ENCODE results near the gene TREML4.
"Not testable (repeated sequence)": the region's sequence is repeated elsewhere in the genome, so short reads cannot be mapped to it uniquely, and the experiment has no call there.

TREML4 gene

DNA sequence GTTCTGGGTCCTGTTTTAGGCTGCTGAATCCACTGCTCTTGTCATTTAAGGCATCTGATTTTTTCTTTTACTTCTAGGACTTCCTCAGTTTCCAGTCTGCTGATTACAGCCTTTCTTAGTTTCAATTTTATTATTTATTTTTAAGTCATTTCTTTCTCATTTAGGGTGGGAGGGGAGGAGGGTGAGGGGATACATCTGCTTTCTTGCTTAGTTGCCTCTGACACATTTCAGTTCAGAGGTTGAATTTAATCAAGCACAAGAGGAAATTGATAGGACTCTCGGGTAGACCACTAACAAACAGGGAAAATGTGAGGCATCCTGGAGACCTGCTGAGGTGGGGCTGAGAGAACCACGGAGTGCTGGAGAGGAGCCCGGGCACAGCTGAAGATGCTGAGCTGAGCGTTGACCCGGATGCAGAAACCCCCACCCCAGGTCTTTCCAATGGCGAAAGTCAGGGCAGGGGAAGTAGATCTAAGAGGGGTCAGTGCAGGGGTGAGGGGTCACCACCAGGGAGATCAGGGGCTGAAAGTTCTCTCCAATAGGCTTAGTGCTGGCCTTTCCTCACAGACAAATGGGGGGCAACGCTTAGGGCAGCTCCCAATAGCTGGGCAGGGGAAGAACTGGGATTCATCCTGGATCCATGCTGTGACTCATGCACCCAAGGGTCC lies 19.6 kb upstream of the TREML4 start:
- no peak for DNase-seq

DNA sequence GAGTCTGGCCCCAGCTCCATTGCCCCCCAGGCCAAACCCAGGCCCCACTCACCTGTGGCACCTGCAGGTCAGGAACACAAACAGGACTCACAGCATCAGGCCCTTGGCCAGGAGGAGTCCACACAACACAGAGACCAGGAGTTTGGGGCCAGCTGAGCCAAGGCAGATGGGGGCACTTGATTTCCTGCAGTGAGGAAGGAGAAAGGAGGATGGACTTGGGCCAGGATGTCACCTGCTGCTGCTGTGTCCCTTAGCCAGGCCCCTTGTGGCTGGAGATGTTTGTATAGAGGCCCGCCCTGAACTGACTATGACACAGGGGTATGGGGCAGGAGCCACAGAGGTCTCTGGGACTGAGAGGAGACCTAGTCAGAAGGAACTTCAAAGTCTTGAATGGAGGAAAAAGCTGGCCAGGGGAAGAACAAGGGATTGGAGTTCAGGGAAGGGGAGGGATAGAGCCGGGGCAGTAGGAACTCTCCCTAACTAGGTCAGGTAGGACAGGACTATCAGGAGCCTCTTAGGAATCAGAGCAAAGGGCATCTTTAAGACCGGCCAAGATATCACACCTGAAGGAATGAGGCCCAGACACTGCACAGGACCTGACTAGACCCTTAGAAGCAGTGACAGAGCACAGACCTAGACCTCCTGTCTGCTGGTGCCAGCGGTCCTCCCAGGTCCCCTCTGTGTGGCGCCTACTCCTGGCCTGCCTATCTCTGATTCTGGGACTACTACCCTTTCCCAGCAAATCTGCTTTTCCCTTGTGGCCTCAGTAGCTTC lies 18.4 kb upstream of the TREML4 start:
- DNase-seq: peak; percentile 40

DNA sequence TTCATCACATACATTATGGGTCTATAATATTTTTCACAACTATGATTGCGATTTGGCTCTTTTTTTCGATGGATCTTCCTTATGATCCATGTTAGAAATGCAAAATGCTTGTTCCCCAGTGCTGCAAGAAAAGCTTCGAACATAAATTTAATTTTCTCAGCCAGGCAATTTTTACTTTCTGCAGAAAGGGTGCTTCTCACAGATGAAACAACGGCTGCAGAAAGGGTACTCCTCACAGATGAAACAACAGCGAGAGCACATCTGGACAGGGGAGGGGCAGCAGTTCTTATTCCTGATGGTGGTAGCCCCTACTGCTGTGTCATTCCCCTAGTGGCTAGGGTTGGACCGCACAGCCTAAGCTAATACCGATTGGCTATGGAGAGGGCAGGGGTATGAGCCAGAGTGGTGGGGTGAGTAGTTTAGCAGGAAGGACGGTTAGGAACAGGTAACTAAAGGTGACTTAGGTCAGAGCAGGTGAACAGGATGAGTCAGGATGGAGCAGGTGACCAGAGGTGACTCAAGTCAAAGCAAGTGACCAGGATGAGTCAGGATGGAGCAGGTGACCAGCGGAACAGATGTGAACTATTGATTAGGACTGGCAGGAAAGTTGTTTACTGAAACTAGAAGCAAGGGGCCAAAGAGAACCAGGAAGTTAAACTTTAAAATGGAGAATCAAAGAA lies 13.4 kb upstream of the TREML4 start:
- peak; percentile 96 for DNase-seq

DNA sequence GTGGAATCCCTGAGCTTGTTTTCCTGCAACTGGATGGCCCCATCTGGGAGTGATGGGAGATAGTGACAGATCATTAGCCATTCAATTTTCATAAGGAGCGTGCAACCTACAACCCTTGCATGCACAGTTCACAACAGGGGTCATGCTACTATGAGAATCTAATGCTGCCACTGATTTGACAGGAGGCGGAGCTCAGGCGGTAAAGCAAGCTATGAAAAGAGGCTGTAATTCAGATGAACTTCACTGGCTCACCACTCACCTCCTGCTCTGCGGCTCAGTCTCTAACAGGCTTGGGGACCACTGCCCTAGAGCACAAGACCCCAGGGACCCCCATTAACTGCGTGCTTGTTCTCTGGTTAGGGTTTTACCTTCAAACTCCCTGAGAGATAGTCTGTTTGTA lies 12.4 kb upstream of the TREML4 start:
- DNase-seq: peak; percentile 43

DNA sequence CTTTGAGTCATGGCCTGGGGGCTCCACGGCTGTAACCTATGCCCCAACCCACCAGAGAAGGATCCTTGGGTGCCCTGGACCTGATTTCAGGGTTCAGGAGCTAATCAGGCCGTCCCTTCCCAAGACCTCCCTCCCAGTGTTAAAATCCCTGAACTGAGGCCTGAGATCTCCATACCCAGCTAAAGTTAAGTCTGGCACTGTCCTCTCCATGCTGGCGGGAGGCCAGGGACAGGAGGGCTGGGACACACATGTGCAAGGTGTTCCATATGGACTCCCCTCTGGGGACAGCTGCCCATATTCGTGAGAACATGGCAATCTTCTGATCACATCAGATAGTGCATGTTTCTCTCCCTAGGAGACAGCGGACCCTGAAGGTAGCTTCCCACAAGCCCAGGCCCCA lies 11.5 kb upstream of the TREML4 start:
- DNase-seq: no peak

DNA sequence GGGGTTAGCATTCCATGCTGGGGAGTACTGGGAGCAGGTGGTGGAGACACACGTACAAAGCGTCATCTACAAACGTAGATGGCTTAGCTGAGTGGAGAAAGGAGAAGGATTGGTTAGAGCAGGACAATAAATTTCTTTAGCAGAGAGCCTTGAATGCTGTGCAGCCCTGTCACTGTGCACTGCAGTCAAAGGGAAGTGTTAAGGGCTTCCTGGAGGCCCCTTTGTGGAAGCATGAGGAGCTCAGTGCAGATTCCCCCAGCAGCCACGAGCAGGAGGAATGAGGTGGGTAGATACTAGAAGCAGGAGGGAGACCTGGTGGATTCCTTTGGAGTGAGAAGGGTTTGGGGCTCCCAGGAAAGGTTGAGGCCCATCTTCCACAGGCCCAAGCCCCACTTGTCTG lies 6.1 kb upstream of the TREML4 start:
- DNase-seq: no peak

DNA sequence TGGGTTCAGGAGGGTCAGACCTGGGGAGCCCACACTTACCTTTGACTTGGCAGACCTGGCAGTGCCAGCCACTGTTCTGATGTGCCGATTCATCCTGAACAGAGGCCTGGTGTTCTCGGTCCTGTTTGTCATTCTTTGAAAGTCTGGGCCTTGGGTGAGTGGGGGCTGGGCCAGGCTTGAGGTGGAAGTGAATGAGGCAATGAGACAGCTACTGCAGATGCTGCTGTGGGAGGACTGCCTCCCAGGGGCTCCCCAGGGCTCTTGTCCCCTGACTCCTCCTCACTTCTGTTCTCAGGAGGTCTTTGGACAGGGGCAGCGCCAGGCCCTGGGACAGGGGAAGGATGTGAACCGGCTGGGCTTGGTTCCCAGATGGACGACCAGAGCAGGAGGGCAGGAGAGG lies 5.6 kb upstream of the TREML4 start:
- no peak for DNase-seq

DNA sequence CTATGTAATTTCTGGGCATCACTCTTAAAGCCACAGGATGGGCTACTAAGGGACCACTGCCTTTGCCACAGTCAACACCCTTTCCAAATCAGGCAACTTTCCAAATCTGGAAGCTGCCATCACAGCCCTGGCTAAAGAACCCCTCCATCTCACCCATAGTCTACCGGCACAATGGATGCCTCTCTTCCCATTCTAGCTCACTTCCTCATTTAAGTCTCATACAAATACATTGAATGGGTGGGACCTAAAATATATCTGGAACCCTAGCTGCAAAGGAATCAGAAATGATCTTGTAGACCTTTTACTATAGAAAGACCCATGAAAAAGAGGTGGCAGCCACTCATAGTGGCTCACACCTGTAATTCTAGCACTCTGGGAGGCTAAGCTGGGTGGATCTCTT lies 3.3 kb upstream of the TREML4 start:
- no peak for DNase-seq

DNA sequence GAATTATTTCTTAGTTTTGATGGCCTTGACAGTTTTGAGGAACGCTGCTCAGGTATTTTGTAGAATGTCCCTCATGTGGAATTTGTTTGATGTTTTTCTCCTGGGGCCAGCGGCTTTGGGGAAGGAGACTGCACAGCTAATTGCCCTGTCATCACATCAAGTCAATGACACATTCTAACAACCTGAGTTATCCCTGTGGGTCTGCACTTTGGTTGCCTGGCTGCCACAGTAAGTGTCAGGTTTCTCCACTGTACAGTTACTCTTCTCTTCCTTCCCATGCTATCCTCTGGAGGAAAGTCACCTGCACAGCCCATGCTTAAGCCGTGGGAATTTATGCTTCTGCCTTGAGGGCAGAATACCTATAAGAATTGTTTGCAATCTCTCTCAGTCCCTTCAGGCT lies 1.4 kb upstream of the TREML4 start:
- peak; percentile 57 for DNase-seq

DNA sequence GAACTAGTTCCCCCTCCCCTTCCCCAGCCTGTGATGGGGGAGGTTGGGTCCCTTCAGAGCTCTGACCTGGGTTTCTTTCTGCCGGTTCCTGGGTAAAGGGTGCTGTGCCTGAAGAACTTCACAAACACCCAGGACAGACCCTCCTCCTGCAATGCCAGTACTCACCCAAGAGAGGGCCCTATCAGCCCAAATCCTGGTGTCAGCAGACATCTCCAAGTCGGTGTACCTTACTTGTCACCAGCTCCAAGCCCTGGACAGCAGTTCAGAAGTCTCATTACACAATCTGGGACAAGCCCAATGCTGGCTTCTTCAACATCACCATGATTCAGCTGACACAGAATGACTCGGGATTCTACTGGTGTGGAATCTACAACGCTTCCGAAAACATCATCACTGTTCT lies 467 bp downstream of the TREML4 start:
- peak; percentile 63 for DNase-seq

DNA sequence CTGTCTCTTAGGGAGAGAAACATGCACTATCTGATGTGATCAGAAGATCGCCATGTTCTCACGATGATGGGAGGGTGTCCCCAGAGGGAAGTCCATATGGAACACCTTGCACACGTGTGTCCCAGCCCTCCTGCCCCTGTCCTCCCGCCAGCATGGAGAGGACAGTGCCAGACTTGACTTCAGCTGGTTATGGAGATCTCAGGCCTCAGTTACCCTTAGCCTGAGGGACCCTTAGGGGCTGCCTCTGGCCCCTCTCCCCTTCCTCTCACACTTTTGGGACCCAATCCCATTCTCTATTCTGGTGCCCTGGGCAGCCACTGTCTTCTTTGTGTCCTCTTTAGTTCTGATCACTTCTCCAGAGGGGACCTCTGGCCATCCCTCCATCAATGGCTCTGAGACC lies 1.6 kb downstream of the TREML4 start:
- no peak for DNase-seq

DNA sequence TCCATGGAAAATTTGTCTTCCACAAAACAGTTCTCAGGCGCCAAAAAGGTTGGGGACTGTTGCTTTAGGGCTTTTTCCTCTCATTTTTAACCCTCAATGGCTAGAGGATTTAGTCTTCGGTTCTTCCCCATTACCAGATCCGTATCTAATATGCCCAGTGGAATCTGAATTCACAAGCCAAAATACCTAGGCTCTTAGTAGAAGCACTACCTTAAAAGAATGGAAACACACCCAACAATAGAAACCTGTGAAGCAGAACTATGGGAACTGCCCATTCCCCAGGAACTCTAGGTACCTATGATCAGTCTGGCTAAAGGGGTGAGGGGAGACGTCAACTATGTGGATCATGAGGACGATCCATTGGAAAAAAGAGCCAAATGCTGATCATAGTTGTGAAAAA lies 3.1 kb downstream of the TREML4 start:
- no peak for DNase-seq

DNA sequence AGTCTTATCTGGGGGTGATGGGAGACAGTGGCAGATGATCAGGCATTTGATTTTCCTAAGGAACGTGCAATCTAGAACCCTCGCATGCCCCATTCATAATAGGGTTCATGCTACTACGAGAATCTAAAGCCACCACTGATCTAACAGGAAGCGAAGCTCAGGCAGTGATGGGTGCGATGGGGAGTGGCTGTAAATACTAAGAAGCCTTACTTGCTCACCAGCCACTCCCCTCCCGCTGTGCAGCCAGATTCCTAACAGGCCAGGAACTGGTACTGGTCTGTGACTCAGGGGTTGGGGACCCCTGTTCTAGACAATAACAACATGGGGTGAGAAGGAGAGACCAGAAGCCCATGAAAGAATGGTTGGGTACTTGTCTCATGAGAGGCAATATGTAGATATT lies 4.5 kb downstream of the TREML4 start:
- DNase-seq: no peak

DNA sequence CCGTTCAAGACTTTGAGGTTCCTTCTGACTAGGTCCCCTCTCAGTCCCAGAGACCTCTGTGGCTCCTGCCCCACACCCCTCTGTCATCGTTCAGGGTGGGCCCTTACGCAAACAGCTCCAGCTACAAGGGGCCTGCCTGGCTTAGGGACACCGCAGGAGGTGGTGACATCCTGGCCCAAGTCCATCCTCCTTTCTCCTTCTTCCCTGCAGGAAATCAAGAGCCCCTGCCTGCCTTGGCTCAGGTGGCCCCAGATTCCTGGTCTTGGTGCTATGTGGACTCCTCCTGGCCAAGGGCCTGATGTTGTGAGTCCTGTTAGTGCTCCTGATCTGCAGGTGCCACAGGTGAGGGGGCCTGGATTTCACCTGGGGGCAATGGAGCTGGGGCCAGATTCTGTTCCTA lies 8.1 kb downstream of the TREML4 start:
- DNase-seq: no peak

DNA sequence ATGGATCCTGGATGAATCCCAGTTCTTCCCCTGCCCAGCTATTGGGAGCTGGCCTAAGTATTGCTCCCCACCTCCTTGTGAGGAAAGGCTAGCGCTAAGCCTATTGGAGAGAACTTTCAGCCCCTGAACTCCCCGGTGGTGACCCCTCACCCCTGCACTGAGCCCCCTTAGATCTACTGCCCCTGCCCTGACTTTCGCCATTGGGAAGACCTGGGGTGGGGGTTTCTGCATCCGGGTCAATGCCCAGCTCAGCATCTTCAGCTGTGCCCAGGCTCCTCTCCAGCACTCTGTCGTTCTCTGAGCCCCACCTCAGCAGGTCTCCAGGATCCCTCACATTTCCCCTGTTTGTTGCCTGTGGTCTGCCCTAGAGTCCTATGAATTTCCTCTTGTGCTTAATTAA lies 9.0 kb downstream of the TREML4 start:
- no peak for DNase-seq

DNA sequence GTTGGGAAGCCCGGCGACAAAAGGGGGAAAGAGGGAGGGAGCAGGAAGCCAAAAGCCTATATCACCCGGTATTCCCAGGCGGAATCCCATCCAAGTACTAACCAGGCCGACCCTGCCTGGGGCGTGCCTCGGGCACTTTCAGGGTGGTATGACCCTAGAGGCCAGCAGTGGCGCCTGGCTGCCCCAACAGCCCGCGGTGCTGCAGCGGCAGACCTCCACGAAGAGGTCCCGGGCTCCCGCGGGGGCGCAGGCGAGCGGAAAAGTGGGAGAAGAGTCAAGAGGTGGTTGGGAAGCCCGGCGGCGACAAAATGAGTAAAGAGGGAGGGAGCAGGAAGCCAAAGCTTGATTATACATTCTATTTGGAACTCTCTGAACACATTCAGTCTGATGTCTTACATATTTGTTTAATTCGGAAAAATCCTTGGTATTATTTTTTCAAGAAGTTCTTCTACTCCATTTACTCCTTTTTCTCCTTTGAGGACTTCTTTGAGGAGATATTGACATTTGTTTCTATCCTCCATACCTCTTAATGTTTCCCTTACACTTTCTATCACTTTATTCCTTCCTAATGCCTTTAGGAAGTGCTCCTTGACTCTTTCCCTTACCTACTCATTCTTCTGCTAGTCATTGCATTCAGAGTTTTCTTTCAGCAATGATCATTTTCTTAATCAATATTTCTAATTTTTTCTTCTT lies 11.5 kb downstream of the TREML4 start:
- no peak for DNase-seq

DNA sequence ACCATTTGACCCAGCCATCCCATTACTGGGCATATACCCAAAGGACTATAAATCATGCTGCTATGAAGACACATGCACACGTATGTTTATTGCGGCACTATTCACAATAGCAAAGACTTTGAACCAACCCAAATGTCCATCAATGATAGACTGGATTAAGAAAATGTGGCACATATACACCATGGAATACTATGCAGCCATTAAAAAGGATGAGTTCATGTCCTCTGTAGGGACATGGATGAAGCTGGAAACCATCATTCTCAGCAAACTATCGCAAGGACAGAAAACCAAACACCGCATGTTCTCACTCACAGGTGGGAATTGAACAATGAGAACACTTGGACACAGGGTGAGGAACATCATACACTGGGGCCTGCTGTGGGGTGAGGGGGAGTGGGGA lies 18.4 kb downstream of the TREML4 start:
- DNase-seq: not testable (repeated sequence)

DNA sequence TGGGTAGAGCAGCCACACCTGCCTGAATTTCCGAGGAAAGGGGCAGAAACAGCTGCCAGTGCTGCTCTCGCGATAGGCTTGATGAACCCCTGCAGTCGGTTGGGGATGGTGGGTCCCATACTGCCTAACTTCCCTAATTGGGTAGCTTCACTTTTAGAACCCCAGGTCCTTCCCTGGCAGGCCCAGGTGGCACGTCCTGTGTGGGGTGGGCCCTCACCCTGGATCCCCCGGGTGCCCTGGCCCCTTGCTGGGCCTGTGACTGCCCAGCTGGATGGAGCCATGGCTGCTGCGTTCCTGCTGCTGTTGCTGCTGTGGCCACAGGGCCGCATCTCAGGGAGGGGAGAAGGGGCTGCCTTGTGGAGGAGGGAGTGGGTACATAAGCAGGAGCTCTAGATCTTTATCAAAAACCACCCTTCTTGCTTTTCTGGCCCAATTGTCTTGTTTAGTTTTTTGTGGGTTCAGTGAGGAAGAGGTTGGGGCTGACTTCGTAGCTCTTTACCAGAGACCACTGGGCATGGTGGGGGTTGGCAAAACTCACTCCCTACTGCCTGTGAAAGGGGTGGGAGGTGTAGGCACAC lies 19.2 kb downstream of the TREML4 start:
- no peak for DNase-seq

DNA sequence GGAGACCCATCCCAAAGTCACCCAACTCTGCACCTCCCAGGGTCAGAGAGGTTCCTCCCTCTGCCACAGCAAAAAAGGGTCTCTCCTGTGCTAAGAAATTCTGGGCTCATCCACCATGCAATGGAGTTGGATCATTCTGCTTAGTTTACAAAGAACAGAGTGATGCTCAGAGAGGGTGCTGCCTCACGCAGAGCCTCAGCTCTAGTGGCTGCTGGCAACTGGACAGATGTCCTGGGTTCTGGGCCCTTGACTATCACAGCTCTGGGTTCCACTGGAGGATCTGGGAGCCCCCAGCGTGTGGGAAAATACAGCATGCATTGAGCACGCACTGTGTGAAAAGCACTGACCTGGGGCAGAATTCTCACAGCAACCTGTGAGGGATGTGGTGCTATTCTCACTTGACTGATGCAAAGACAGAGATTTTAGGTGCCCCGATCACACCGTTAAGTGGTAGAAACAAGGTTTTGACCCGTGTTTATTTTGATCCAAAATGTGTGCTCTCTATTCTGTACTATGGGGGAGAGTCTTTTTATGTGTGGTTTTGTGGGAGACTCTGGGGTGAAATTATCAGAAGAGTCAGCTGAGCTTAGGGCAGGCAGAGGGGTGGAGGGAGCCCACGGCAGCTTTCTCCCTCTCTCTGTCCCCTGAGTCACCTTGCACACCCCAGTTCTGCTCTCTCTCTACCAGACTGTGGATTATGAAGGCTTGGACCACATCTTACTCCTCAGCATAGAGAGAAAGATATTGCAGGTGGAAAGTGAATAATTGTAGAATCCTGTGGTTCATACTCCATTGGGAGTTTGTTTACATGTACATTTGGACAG lies 19.9 kb downstream of the TREML4 start:
- DNase-seq: no peak

DNA sequence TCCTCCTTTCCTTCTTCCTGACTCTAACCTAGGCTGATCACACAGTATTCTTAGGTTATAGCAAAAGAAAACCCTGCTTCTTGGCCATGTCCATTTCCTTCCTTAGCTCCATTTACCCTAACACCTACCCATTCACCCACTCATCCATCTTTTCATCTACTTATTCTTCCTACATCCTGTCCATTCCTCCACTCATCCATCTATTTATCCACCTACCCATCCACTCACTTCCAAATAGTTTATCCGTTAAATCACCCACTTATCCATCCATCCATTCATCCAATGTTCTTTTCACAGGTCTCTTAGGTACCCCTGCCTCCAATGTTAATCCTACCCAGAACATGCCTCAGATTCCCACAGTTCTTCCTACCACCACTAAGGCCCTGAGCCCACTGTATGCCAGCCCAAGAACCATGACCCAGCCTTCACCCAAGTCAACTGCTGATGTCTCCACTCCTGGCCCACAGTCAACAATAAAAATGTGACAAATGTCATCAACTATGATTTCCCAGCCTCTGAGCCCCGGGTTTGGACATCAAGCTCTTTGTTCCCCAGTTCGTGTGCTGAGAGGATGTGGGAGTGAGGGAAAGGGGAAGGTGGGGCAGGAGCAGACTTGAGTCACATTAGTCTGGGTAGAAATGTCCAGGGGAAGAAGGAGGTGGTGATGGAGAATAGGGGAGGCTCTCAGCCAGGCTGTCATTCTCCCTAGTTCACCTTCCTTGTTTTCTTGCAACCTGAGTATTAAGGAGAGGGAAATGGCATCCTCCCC lies 24.4 kb downstream of the TREML4 start:
- DNase-seq: no peak

DNA sequence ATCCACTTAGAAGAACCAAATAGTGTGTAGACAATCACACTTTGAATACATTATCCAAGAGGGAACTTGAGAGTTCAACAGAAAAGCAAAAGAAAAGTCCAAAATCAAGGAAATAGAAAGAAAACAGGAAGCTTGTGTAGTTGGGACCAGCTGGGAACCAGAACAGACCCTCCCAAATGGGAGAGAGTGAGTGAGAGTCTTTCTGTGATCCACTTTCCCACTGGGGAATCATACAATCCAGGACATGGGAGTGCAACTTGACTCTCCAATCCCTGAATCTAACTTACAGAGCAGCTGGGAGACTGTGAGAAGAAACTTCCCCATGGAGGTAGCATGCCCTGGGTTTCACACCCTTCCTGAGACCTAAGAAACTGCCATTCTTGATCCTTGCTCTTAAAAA lies 27.0 kb downstream of the TREML4 start:
- no peak for DNase-seq
